WTC11 (cell line): Measurements from ENCODE around the gene CXXC1. TPM values are rescaled to one million over a fixed set of nuclear protein-coding genes. Genes with fewer than 3 reads are reported as not detected.

Source experiments
- ATAC-seq: fragments of 200-7000 bp; cut with Tn5 transposase; 2 replicates; pipeline ENCODE4 v1.10.0; 2021; ENCODE audit warnings: mild to moderate bottlenecking, moderate library complexity
- CTCF ChIA-PET: fragments of 300-600 bp; sonication (Branson Sonifier 250); formaldehyde crosslinking; loops from one replicate; lab custom pipeline; 2021; ENCODE audit warnings: antibody characterized with exemption; lab: Charles Lee
- POLR2A ChIA-PET: fragments of 350-600 bp; sonication (Branson Sonifier 250); formaldehyde crosslinking; loops from one replicate; lab custom pipeline; 2021; ENCODE audit warnings: antibody characterized with exemption; lab: Charles Lee
- DNase-seq: peaks from one replicate; pipeline ENCODE4 v3.0.0; 2021; ENCODE audit warnings: low spot score
- H3K27ac Mint-ChIP-seq: 2 replicates; pipeline ENCODE4 v1.8.0; 2021; ENCODE audit warnings: mixed read lengths
- H3K27me3 Mint-ChIP-seq: 2 replicates; pipeline ENCODE4 v1.8.0; 2021; ENCODE audit warnings: low read depth, mild to moderate bottlenecking, moderate library complexity, mixed read lengths
- H3K36me3 Mint-ChIP-seq: 2 replicates; pipeline ENCODE4 v1.8.0; 2021; ENCODE audit warnings: mixed read lengths
- H3K4me1 Mint-ChIP-seq: 2 replicates; pipeline ENCODE4 v1.8.0; 2022; ENCODE audit warnings: mixed read lengths
- H3K4me3 Mint-ChIP-seq: 2 replicates; pipeline ENCODE4 v1.8.0; 2021; ENCODE audit warnings: mild to moderate bottlenecking, moderate library complexity, mixed read lengths
- H3K9me3 Mint-ChIP-seq: 2 replicates; pipeline ENCODE4 v1.8.0; 2021; ENCODE audit warnings: mixed read lengths
- E2F1 ChIP-seq: sonication (generic); formaldehyde crosslinking; IDR thresholded peaks from 2 replicates; pipeline ENCODE4 v1.8.0; 2022; ENCODE audit warnings: mild to moderate bottlenecking, missing genetic modification reagents
- FOXK1 ChIP-seq: sonication (generic); formaldehyde crosslinking; IDR thresholded peaks from 2 replicates; pipeline ENCODE4 v1.8.0; 2022; ENCODE audit warnings: mild to moderate bottlenecking, moderate library complexity, missing genetic modification reagents
- MAX ChIP-seq: sonication (generic); formaldehyde crosslinking; IDR thresholded peaks from 2 replicates; pipeline ENCODE4 v1.8.0; 2022; ENCODE audit warnings: mild to moderate bottlenecking, missing genetic modification reagents
- NR3C1 ChIP-seq: sonication (generic); formaldehyde crosslinking; conservative IDR thresholded peaks from 2 replicates; pipeline ENCODE4 v1.8.1; 2023; ENCODE audit warnings: low read depth, mild to moderate bottlenecking, missing genetic modification reagents
- TCF7 ChIP-seq: sonication (generic); formaldehyde crosslinking; IDR thresholded peaks from 2 replicates; pipeline ENCODE4 v1.8.0; 2022; ENCODE audit warnings: mild to moderate bottlenecking, low read depth, missing genetic modification reagents, moderate library complexity
- TP53 ChIP-seq: sonication (generic); formaldehyde crosslinking; IDR thresholded peaks from 2 replicates; pipeline ENCODE4 v1.8.1; 2023; ENCODE audit warnings: mild to moderate bottlenecking, missing genetic modification reagents
- ZNF121 ChIP-seq: sonication (generic); formaldehyde crosslinking; IDR thresholded peaks from 2 replicates; pipeline ENCODE4 v1.8.0; 2023; ENCODE audit warnings: missing genetic modification reagents
- ZNF138 ChIP-seq: sonication (generic); formaldehyde crosslinking; conservative IDR thresholded peaks from 2 replicates; pipeline ENCODE4 v1.8.1; 2022; ENCODE audit warnings: mild to moderate bottlenecking, moderate library complexity, missing genetic modification reagents
- ZNF219 ChIP-seq: sonication (generic); formaldehyde crosslinking; IDR thresholded peaks from 2 replicates; pipeline ENCODE4 v1.8.0; 2023; ENCODE audit warnings: missing genetic modification reagents, mild to moderate bottlenecking, borderline replicate concordance
- ZNF512 ChIP-seq: sonication (generic); formaldehyde crosslinking; IDR thresholded peaks from 2 replicates; pipeline ENCODE4 v1.8.1; 2022; ENCODE audit warnings: missing genetic modification reagents, borderline replicate concordance
- total RNA-seq: library from RNA; stranded (reverse); gene quantifications from 3 replicates; pipeline ENCODE4 v1.2.3, GENCODE V29; 2021
- TF ChIP-seq, protein P1 (sequence below): fragments of 250-450 bp; sonication (Bioruptor Pico); IDR thresholded peaks from 2 replicates; pipeline ENCODE4 v1.9.0; 2021; ENCODE audit warnings: mild to moderate bottlenecking
- TF ChIP-seq, protein P2 (sequence below): sonication (generic); formaldehyde crosslinking; IDR thresholded peaks from 2 replicates; pipeline ENCODE4 v1.8.1; 2022; ENCODE audit warnings: mild to moderate bottlenecking, missing genetic modification reagents, moderate library complexity, borderline replicate concordance
- TF ChIP-seq, protein P3 (sequence below): fragments of 250-450 bp; sonication (Bioruptor Pico); IDR thresholded peaks from 2 replicates; pipeline ENCODE4 v1.9.0; 2021; ENCODE audit warnings: moderate library complexity, mild to moderate bottlenecking, inconsistent platforms, borderline replicate concordance
- TF ChIP-seq, protein P4 (sequence below): sonication (generic); formaldehyde crosslinking; IDR thresholded peaks from 2 replicates; pipeline ENCODE4 v1.8.0; 2023; ENCODE audit warnings: missing genetic modification reagents
- TF ChIP-seq, protein P5 (sequence below): fragments of 250-450 bp; sonication (Bioruptor Pico); IDR thresholded peaks from 2 replicates; pipeline ENCODE4 v1.9.0; 2021; ENCODE audit warnings: mild to moderate bottlenecking, borderline replicate concordance
- TF ChIP-seq, protein P6 (sequence below): sonication (generic); formaldehyde crosslinking; IDR thresholded peaks from 2 replicates; pipeline ENCODE4 v1.8.1; 2023; ENCODE audit warnings: mild to moderate bottlenecking, missing genetic modification reagents, moderate library complexity

The CXXC1 gene
- total RNA-seq, 1 experiment from 2014 or later: 94.5 TPM

GRCh38 chr18:50315100-50315871 is 27.8 kb upstream of the CXXC1 start (continued):
- TF ChIP-seq TCF7 (CRISPR knock-in tag) (no peak), E2F1 (CRISPR knock-in tag) (no peak), NR3C1 (no peak), ZNF512 (CRISPR knock-in tag) (no peak)
- TF ChIP-seq, protein P1, sequence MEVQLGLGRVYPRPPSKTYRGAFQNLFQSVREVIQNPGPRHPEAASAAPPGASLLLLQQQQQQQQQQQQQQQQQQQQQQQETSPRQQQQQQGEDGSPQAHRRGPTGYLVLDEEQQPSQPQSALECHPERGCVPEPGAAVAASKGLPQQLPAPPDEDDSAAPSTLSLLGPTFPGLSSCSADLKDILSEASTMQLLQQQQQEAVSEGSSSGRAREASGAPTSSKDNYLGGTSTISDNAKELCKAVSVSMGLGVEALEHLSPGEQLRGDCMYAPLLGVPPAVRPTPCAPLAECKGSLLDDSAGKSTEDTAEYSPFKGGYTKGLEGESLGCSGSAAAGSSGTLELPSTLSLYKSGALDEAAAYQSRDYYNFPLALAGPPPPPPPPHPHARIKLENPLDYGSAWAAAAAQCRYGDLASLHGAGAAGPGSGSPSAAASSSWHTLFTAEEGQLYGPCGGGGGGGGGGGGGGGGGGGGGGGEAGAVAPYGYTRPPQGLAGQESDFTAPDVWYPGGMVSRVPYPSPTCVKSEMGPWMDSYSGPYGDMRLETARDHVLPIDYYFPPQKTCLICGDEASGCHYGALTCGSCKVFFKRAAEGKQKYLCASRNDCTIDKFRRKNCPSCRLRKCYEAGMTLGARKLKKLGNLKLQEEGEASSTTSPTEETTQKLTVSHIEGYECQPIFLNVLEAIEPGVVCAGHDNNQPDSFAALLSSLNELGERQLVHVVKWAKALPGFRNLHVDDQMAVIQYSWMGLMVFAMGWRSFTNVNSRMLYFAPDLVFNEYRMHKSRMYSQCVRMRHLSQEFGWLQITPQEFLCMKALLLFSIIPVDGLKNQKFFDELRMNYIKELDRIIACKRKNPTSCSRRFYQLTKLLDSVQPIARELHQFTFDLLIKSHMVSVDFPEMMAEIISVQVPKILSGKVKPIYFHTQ (CRISPR knock-in tag): no peak
- TF ChIP-seq, protein P2, sequence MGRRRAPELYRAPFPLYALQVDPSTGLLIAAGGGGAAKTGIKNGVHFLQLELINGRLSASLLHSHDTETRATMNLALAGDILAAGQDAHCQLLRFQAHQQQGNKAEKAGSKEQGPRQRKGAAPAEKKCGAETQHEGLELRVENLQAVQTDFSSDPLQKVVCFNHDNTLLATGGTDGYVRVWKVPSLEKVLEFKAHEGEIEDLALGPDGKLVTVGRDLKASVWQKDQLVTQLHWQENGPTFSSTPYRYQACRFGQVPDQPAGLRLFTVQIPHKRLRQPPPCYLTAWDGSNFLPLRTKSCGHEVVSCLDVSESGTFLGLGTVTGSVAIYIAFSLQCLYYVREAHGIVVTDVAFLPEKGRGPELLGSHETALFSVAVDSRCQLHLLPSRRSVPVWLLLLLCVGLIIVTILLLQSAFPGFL (CRISPR knock-in tag): no peak

DNA sequence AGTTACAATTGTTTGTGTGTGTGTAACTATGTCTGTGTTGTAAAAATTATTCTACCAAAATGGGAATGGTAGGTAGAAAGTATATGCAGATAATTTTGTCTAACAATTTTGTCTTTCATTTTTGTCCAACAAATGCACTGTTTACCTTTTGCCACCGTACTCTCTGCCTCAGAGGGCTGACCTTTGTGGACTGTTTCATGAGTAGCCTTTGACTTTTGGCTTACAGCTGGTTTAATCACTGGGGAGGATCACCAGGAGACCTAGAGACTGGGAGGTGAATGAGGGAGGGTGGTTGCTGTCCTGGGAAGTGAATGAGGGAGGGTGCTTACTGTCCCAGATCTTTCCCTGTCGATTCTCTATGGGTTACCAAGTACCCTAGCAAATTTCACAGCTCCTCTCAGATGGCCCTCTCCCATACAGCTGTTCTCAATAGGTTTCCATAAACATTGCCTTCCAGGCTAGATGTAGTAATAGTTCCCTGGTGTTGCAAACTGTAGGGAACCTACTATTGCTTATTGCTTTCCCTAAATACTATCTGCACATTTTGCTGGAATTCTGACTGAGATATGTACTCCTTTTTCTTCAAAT is 26.5 kb upstream of the CXXC1 start:
- POLR2A ChIA-PET: no interaction called here
- ATAC-seq: no peak
- TF ChIP-seq, protein P3, sequence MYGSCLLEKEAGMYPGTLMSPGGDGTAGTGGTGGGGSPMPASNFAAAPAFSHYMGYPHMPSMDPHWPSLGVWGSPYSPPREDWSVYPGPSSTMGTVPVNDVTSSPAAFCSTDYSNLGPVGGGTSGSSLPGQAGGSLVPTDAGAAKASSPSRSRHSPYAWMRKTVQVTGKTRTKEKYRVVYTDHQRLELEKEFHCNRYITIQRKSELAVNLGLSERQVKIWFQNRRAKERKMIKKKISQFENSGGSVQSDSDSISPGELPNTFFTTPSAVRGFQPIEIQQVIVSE (CRISPR knock-in tag): no peak
- TF ChIP-seq, protein P4, sequence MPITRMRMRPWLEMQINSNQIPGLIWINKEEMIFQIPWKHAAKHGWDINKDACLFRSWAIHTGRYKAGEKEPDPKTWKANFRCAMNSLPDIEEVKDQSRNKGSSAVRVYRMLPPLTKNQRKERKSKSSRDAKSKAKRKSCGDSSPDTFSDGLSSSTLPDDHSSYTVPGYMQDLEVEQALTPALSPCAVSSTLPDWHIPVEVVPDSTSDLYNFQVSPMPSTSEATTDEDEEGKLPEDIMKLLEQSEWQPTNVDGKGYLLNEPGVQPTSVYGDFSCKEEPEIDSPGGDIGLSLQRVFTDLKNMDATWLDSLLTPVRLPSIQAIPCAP: no peak
- TF ChIP-seq FOXK1 (CRISPR knock-in tag) (no peak), TP53 (CRISPR knock-in tag) (no peak), MAX (CRISPR knock-in tag) (no peak), ZNF121 (CRISPR knock-in tag) (no peak), ZNF219 (CRISPR knock-in tag) (no peak), ZNF138 (CRISPR knock-in tag) (no peak)
- TF ChIP-seq, protein P5, sequence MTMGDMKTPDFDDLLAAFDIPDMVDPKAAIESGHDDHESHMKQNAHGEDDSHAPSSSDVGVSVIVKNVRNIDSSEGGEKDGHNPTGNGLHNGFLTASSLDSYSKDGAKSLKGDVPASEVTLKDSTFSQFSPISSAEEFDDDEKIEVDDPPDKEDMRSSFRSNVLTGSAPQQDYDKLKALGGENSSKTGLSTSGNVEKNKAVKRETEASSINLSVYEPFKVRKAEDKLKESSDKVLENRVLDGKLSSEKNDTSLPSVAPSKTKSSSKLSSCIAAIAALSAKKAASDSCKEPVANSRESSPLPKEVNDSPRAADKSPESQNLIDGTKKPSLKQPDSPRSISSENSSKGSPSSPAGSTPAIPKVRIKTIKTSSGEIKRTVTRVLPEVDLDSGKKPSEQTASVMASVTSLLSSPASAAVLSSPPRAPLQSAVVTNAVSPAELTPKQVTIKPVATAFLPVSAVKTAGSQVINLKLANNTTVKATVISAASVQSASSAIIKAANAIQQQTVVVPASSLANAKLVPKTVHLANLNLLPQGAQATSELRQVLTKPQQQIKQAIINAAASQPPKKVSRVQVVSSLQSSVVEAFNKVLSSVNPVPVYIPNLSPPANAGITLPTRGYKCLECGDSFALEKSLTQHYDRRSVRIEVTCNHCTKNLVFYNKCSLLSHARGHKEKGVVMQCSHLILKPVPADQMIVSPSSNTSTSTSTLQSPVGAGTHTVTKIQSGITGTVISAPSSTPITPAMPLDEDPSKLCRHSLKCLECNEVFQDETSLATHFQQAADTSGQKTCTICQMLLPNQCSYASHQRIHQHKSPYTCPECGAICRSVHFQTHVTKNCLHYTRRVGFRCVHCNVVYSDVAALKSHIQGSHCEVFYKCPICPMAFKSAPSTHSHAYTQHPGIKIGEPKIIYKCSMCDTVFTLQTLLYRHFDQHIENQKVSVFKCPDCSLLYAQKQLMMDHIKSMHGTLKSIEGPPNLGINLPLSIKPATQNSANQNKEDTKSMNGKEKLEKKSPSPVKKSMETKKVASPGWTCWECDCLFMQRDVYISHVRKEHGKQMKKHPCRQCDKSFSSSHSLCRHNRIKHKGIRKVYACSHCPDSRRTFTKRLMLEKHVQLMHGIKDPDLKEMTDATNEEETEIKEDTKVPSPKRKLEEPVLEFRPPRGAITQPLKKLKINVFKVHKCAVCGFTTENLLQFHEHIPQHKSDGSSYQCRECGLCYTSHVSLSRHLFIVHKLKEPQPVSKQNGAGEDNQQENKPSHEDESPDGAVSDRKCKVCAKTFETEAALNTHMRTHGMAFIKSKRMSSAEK (CRISPR knock-in tag): no peak
- TF ChIP-seq, protein P6, sequence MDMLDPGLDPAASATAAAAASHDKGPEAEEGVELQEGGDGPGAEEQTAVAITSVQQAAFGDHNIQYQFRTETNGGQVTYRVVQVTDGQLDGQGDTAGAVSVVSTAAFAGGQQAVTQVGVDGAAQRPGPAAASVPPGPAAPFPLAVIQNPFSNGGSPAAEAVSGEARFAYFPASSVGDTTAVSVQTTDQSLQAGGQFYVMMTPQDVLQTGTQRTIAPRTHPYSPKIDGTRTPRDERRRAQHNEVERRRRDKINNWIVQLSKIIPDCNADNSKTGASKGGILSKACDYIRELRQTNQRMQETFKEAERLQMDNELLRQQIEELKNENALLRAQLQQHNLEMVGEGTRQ (CRISPR knock-in tag): no peak
- TF ChIP-seq, all 79 proteins: peak for 0
- H3K36me3 Mint-ChIP-seq: no peaks in the 10 kb centered on the region
- no peak overlapping the region for H3K4me3 Mint-ChIP-seq
- peaks cover 41% of the 10 kb centered on the region for H3K27me3 Mint-ChIP-seq
- DNase-seq: no peak
- H3K9me3 Mint-ChIP-seq: no peaks in the 10 kb centered on the region
- H3K4me1 Mint-ChIP-seq: no peaks in the 10 kb centered on the region
- no peak overlapping the region for H3K27ac Mint-ChIP-seq
- CTCF ChIA-PET: interaction anchor here (1.8 kb wide), 1 partner anchor 43 kb away, joined by 4 read pairs; no protein-coding TSS in a partner anchor
